ENCODE data around the gene SYVN1.
A peak's percentile ranks its signal among the peaks of the same experiment; 100 is the strongest.

The SYVN1 gene

GRCh38 chr11:65170058-65170534 is 35.8 kb upstream of the SYVN1 start, which contains the start of gene SPDYC:
SPDYC (plus strand) TSS chr11:65170233; CDS start chr11:65171358, 1,125 bp downstream.
- ChIA-PET POLR2A (no interaction called here), CTCF (interaction anchor here (0.7 kb wide), 1 partner anchor 158 kb away, joined by 3 read pairs; no protein-coding TSS in a partner anchor)
- TF ChIP-seq ZNF830 (tag by site-specific recombination; IDR thresholded peaks at IDR 0.05; ENCODE audit: low read depth) (no peak), ZFP3 (tag by site-specific recombination; IDR thresholded peaks at IDR 0.05; ENCODE audit: low read depth) (no peak), ZIC2 (tag by site-specific recombination; IDR thresholded peaks at IDR 0.05) (peak; percentile 20; the same call in 1 of the 2 replicates), ZNF140 (tag by site-specific recombination; IDR thresholded peaks at IDR 0.05) (no peak), ZSCAN16 (tag by site-specific recombination; IDR thresholded peaks at IDR 0.05) (no peak), ZNF184 (tag by site-specific recombination; IDR thresholded peaks at IDR 0.05) (no peak)
- TF ChIP-seq, protein P1, sequence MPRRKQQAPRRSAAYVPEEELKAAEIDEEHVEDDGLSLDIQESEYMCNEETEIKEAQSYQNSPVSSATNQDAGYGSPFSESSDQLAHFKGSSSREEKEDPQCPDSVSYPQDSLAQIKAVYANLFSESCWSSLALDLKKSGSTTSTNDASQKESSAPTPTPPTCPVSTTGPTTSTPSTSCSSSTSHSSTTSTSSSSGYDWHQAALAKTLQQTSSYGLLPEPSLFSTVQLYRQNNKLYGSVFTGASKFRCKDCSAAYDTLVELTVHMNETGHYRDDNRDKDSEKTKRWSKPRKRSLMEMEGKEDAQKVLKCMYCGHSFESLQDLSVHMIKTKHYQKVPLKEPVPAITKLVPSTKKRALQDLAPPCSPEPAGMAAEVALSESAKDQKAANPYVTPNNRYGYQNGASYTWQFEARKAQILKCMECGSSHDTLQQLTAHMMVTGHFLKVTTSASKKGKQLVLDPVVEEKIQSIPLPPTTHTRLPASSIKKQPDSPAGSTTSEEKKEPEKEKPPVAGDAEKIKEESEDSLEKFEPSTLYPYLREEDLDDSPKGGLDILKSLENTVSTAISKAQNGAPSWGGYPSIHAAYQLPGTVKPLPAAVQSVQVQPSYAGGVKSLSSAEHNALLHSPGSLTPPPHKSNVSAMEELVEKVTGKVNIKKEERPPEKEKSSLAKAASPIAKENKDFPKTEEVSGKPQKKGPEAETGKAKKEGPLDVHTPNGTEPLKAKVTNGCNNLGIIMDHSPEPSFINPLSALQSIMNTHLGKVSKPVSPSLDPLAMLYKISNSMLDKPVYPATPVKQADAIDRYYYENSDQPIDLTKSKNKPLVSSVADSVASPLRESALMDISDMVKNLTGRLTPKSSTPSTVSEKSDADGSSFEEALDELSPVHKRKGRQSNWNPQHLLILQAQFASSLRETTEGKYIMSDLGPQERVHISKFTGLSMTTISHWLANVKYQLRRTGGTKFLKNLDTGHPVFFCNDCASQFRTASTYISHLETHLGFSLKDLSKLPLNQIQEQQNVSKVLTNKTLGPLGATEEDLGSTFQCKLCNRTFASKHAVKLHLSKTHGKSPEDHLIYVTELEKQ (tag by site-specific recombination; IDR thresholded peaks at IDR 0.05; ENCODE audit: borderline replicate concordance): no peak
- TF ChIP-seq, protein P2, sequence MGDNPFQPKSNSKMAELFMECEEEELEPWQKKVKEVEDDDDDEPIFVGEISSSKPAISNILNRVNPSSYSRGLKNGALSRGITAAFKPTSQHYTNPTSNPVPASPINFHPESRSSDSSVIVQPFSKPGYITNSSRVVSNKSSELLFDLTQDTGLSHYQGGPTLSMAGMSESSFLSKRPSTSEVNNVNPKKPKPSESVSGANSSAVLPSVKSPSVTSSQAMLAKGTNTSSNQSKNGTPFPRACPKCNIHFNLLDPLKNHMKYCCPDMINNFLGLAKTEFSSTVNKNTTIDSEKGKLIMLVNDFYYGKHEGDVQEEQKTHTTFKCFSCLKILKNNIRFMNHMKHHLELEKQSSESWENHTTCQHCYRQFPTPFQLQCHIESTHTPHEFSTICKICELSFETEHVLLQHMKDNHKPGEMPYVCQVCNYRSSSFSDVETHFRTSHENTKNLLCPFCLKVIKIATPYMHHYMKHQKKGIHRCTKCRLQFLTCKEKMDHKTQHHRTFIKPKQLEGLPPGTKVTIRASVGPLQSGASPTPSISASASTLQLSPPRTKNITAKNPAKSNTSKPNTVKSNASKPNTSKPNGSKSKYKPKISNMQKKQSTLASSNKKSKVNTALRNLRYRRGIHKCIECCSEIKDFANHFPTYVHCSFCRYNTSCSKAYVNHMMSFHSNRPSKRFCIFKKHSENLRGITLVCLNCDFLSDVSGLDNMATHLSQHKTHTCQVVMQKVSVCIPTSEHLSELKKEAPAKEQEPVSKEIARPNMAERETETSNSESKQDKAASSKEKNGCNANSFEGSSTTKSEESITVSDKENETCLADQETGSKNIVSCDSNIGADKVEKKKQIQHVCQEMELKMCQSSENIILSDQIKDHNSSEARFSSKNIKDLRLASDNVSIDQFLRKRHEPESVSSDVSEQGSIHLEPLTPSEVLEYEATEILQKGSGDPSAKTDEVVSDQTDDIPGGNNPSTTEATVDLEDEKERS (tag by site-specific recombination; IDR thresholded peaks at IDR 0.05): no peak
- H3K4me1 ChIP-seq (ENCODE audit: control insufficient read depth, insufficient read depth, low read length): no peaks in the 10 kb centered on the region
- H3K36me3 ChIP-seq (ENCODE audit: control insufficient read depth in 2 of 2, insufficient read depth in 1 of 2, low read length in 2 of 2): no peaks in the 10 kb centered on the region
- no peak within 1 kb of the TSS for H3K4me3 ChIP-seq (ENCODE audit: low read depth, low read length)
- no peaks in the 10 kb centered on the region for H3K9me3 ChIP-seq (ENCODE audit: control insufficient read depth, insufficient read depth, low read depth, low read length)
- no peak within 1 kb of the TSS for H3K27ac ChIP-seq (ENCODE audit: extremely low read depth, low read depth, low read length)

DNA sequence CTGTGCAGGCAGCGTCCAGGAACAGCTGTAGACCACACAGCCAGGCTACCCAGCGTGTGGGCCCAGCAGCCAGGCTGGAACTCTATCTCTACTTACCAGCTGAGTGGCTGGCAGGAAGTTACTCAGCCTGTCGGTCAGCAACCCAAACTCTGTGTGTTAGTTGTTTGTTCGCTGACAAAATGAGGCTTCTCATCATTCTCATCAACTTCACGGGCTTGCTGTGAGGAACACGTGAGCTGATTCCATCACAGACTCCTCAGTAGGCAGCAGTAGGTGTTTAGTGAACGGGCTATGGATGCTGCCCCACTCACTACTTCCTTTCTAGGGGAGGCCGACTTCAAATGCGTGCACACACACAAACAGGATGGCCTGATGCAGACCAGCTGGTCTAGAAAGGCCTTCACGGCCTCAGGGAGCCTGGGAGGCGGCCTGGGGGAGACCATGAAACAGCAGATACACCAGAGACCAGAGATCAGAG is 34.9 kb upstream of the SYVN1 start:
- H3K36me3 ChIP-seq (ENCODE audit: control insufficient read depth in 2 of 2, insufficient read depth in 1 of 2, low read length in 2 of 2): no peaks in the 10 kb centered on the region
- H3K4me1 ChIP-seq (ENCODE audit: control insufficient read depth, insufficient read depth, low read length): no peaks in the 10 kb centered on the region
- H3K9me3 ChIP-seq (ENCODE audit: control insufficient read depth, insufficient read depth, low read depth, low read length): no peaks in the 10 kb centered on the region
- TF ChIP-seq ZNF157 (tag by site-specific recombination; IDR thresholded peaks at IDR 0.05): no peak
- 0 out of 2 replicates have a peak, but pooled peaks have one; percentile 35 for TF ChIP-seq ZNF664 (tag by site-specific recombination; IDR thresholded peaks at IDR 0.05)
- no peak overlapping the region for H3K4me3 ChIP-seq (ENCODE audit: low read depth, low read length)
- POLR2A ChIA-PET: interaction anchor here (0.7 kb wide), 1 partner anchor 47 kb away, joined by 8 read pairs; the partner anchor contains the start of gene MRPL49
- CTCF ChIA-PET: no interaction called here
- no peak overlapping the region for H3K27ac ChIP-seq (ENCODE audit: extremely low read depth, low read depth, low read length)

DNA sequence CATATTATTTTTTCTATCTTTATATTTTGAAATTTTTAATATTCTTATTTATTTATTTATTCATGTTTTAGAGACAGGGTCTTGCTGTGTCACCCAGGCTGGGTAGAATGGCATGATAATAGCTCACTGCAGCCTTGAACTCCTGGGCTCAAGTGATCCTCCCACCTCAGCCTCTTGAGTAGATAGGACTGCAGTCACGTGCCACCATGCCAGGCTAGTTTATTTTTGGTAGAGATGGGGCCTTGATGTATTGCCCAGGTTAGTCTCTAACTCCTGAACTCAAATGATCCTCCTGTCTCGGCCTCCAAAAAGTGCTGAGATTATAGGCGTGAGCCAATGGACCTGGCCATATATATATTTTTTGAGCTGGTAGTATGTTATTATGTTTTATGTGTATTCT is 33.3 kb upstream of the SYVN1 start:
- CTCF ChIA-PET: interaction anchor here (0.6 to 1.5 kb wide), 2 partner anchors 45 to 322 kb away, joined by 4 to 6 read pairs; partner anchors contain the start of genes CDC42BPG and MRPL49
- no peak overlapping the region for H3K4me3 ChIP-seq (ENCODE audit: low read depth, low read length)
- no peaks in the 10 kb centered on the region for H3K9me3 ChIP-seq (ENCODE audit: control insufficient read depth, insufficient read depth, low read depth, low read length)
- POLR2A ChIA-PET: interaction anchor here (0.7 kb wide), 1 partner anchor 104 kb away, joined by 5 read pairs; no protein-coding TSS in a partner anchor
- no peaks in the 10 kb centered on the region for H3K4me1 ChIP-seq (ENCODE audit: control insufficient read depth, insufficient read depth, low read length)
- no peak overlapping the region for H3K27ac ChIP-seq (ENCODE audit: extremely low read depth, low read depth, low read length)
- no peaks in the 10 kb centered on the region for H3K36me3 ChIP-seq (ENCODE audit: control insufficient read depth in 2 of 2, insufficient read depth in 1 of 2, low read length in 2 of 2)
- TF ChIP-seq ZNF610 (tag by site-specific recombination; IDR thresholded peaks at IDR 0.05; ENCODE audit: borderline replicate concordance) (no peak), ZNF214 (tag by site-specific recombination; IDR thresholded peaks at IDR 0.05; ENCODE audit: borderline replicate concordance) (no peak)

Data from HEK293 (cell line).